OCI-LY7 (cell line): ENCODE measurements around the gene VPS9D1.

ENCODE experiments used
- CTCF ChIP-seq: fragments of 200-600 bp; sonication (generic); conservative IDR thresholded peaks from 2 replicates; pipeline ENCODE4 v1.5.1; 2014; ENCODE audit warnings: mild to moderate bottlenecking, antibody characterized with exemption, low read length, moderate library complexity, mixed read lengths
- EZH2phosphoT487 ChIP-seq: fragments of 200-600 bp; sonication (generic); IDR thresholded peaks from 2 replicates; pipeline ENCODE4 v1.6.1; 2018; ENCODE audit warnings: low read depth, borderline replicate concordance, mild to moderate bottlenecking, mixed run types, antibody characterized with exemption, low read length, moderate library complexity, mixed read lengths

GRCh38 chr16:89742948-89743347, 22.2 kb upstream of the VPS9D1 start:
- TF ChIP-seq CTCF (no peak), EZH2phosphoT487 (no peak)
